PFSK-1 (cell line): ENCODE data around the gene SPRY2.

ENCODE experiments used
- POLR2AphosphoS5 ChIP-seq: IDR thresholded peaks from 2 replicates; pipeline ENCODE4 v1.6.1; 2012; ENCODE audit warnings: low read depth, mild to moderate bottlenecking, control low read depth, low read length, moderate library complexity
- SIN3A ChIP-seq: IDR thresholded peaks from 2 replicates; pipeline ENCODE4 v1.6.1; 2012; ENCODE audit warnings: mild to moderate bottlenecking, low read length, moderate library complexity, borderline replicate concordance; ENCODE audit not compliant: insufficient read depth

DNA sequence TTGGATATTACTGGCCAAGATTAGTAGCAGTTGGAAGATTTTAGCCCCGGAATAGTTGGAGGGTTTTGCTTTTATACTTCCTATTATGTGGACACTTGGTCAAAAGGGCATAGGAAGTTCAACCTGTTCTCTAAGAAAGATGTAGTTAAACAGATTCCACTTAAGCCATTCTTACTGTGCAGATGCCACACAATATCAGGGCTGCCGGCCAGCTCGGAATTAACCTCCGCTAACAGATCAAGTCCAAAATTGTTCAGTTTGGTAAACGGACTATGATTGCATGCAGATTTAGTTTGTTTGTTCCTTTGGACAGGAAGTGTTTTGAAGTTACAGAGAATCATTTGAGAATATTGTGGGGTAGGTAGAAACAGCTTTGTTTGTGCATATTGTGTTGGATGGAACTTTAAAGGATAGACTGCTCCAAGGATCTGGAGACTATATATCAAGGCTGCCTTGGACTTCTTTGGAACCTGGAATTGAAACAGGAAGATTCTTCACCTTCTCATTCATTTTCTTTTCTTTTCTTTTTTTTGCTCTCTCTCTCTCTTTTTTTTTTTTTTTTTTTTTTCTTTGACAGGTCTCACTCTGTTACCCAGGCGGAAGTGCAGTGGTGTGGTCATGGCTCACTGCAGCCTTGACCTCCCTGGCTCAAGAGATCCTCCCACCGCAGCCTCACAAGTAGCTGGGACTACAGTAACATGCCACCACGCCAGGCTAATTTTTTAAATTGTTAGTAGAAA lies 5.0 kb upstream of the SPRY2 start:
- TF ChIP-seq POLR2AphosphoS5, result no peak
- TF ChIP-seq SIN3A, result no peak
